CD4-positive, alpha-beta T cell treated with Interleukin-12 subunit alpha and Interleukin-12 subunit beta, for 1 hour (primary cell): ENCODE data around the gene SND1.

ENCODE experiments used
- DNase-seq: peaks from one replicate; pipeline ENCODE4 v3.0.0-alpha.2; 2020

SND1 gene

GRCh38 chr7:128006550-128007302 lies 354.7 kb downstream of the SND1 start:
- no peak for DNase-seq

GRCh38 chr7:128007303-128007680 lies 355.3 kb downstream of the SND1 start:
- no peak for DNase-seq

- no peak for DNase-seq
Measured at GRCh38 chr7:128008141-128008540, 356.1 kb downstream of the SND1 start.

GRCh38 chr7:128008744-128009143 lies 356.8 kb downstream of the SND1 start:
- no peak for DNase-seq

GRCh38 chr7:128010391-128011127 lies 358.6 kb downstream of the SND1 start:
- no peak for DNase-seq

- DNase-seq = no peak
Measured at GRCh38 chr7:128011131-128011661, 359.2 kb downstream of the SND1 start.

- no peak for DNase-seq
Measured at GRCh38 chr7:128014811-128015210, 362.8 kb downstream of the SND1 start.

- no peak for DNase-seq
Measured at GRCh38 chr7:128017460-128017859, 365.5 kb downstream of the SND1 start.

- DNase-seq = no peak
Measured at GRCh38 chr7:128017862-128018845, 366.2 kb downstream of the SND1 start.

GRCh38 chr7:128019288-128019687 lies 367.3 kb downstream of the SND1 start:
- no peak for DNase-seq

GRCh38 chr7:128020159-128020558 lies 368.2 kb downstream of the SND1 start:
- DNase-seq = no peak

GRCh38 chr7:128021366-128021765 lies 369.4 kb downstream of the SND1 start:
- no peak for DNase-seq

GRCh38 chr7:128022631-128023532 lies 370.9 kb downstream of the SND1 start:
- DNase-seq = no peak

GRCh38 chr7:128024151-128024550 lies 372.2 kb downstream of the SND1 start:
- DNase-seq = no peak

- no peak for DNase-seq
Measured at GRCh38 chr7:128025380-128025779, 373.4 kb downstream of the SND1 start.

GRCh38 chr7:128025819-128026218 lies 373.8 kb downstream of the SND1 start:
- DNase-seq = no peak

- no peak for DNase-seq
Measured at GRCh38 chr7:128026551-128026950, 374.6 kb downstream of the SND1 start.

GRCh38 chr7:128027485-128027980 lies 375.5 kb downstream of the SND1 start:
- DNase-seq = no peak

GRCh38 chr7:128029405-128029995 lies 377.5 kb downstream of the SND1 start:
- DNase-seq = no peak

- DNase-seq = no peak
Measured at GRCh38 chr7:128030263-128030653, 378.3 kb downstream of the SND1 start.
